IMR-90 (cell line): ENCODE data around the gene RALGPS2. TPM values are rescaled to one million over a fixed set of nuclear protein-coding genes. Genes with fewer than 3 reads are reported as not detected.

Experiments
- ATAC-seq: fragments of 200-7000 bp; cut with Tn5 transposase; 2 replicates; pipeline ENCODE4 v1.9.1; 2020; ENCODE audit warnings: low read depth, mild to moderate bottlenecking, moderate library complexity
- BruUV-seq: library from RNA; stranded (reverse); fragments of 400-500 nt; replicated peaks from 2 replicates; lab custom pipeline; 2021; lab: Mats Ljungman, UMichigan
- CTCF ChIA-PET: fragments of 300-600 bp; formaldehyde crosslinking; extraction: SDS; loops from one replicate; lab custom pipeline; 2021; ENCODE audit warnings: antibody characterized with exemption; lab: Yijun Ruan, JAX
- POLR2A ChIA-PET: fragments of 300-600 bp; sonication (Branson Sonifier 250); formaldehyde crosslinking; loops from one replicate; lab custom pipeline; 2022; ENCODE audit warnings: antibody characterized with exemption; ENCODE audit not compliant: unreplicated experiment; lab: Charles Lee
- DNase-seq: peaks from one replicate; pipeline ENCODE4 v3.0.0; 2013
- H2AFZ ChIP-seq: replicated peaks from 2 replicates; pipeline ENCODE3; 2013; ENCODE audit warnings: low read length, mild to moderate bottlenecking; ENCODE audit not compliant: poor library complexity
- H2AK5ac ChIP-seq: 2 replicates; pipeline ENCODE4 v1.6.1; 2013; ENCODE audit warnings: low read depth, low read length, inconsistent platforms
- H2AK9ac ChIP-seq: replicated peaks from 2 replicates; pipeline ENCODE3; 2013; ENCODE audit warnings: mild to moderate bottlenecking, low read depth, low read length, moderate library complexity; ENCODE audit not compliant: poor library complexity
- H2BK120ac ChIP-seq: 2 replicates; pipeline ENCODE4 v1.6.1; 2013; ENCODE audit warnings: low read depth, low read length, inconsistent platforms
- H2BK15ac ChIP-seq: 3 replicates; pipeline ENCODE4 v1.6.1; 2013; ENCODE audit warnings: low read depth, low read length, inconsistent platforms
- H2BK20ac ChIP-seq: 2 replicates; pipeline ENCODE4 v1.6.1; 2013; ENCODE audit warnings: low read depth, mild to moderate bottlenecking, inconsistent platforms, low read length, moderate library complexity
- H2BK5ac ChIP-seq: 2 replicates; pipeline ENCODE4 v1.6.1; 2013; ENCODE audit warnings: mild to moderate bottlenecking, low read depth, low read length, inconsistent platforms; ENCODE audit not compliant: poor library complexity, severe bottlenecking
- H3K14ac ChIP-seq: replicated peaks from 2 replicates; pipeline ENCODE4 v1.6.1; 2013; ENCODE audit warnings: low read depth, low read length, inconsistent platforms
- H3K18ac ChIP-seq: 2 replicates; pipeline ENCODE4 v1.6.1; 2013; ENCODE audit warnings: low read depth, low read length, control low read depth
- H3K23ac ChIP-seq: 2 replicates; pipeline ENCODE4 v1.6.1; 2013; ENCODE audit warnings: low read depth, low read length, inconsistent platforms
- H3K27ac ChIP-seq: 2 replicates; pipeline ENCODE4 v1.5.1; 2013; ENCODE audit warnings: mild to moderate bottlenecking, control low read depth, low read length; ENCODE audit not compliant: insufficient read depth
- H3K27me3 ChIP-seq: 2 replicates; pipeline ENCODE4 v1.6.1; 2013; ENCODE audit warnings: low read length; ENCODE audit not compliant: control insufficient read depth, insufficient read depth
- H3K36me3 ChIP-seq: 2 replicates; pipeline ENCODE4 v1.6.1; 2013; ENCODE audit warnings: low read length, mixed read lengths; ENCODE audit not compliant: control insufficient read depth, insufficient read depth
- H3K4ac ChIP-seq: 2 replicates; pipeline ENCODE4 v1.6.1; 2013; ENCODE audit warnings: low read depth, low read length, inconsistent platforms
- H3K4me1 ChIP-seq: 2 replicates; pipeline ENCODE4 v1.6.1; 2013; ENCODE audit warnings: low read length, mixed read lengths; ENCODE audit not compliant: control insufficient read depth, insufficient read depth
- H3K4me2 ChIP-seq: 2 replicates; pipeline ENCODE4 v1.6.1; 2013; ENCODE audit warnings: low read depth, mild to moderate bottlenecking, control low read depth, low read length, moderate library complexity
- H3K4me3 ChIP-seq: 2 replicates; pipeline ENCODE4 v1.5.1; 2013; ENCODE audit warnings: low read depth, mild to moderate bottlenecking, control low read depth, low read length, moderate library complexity; ENCODE audit not compliant: insufficient read depth
- H3K56ac ChIP-seq: 2 replicates; pipeline ENCODE4 v1.6.1; 2013; ENCODE audit warnings: low read length, inconsistent platforms; ENCODE audit not compliant: insufficient read depth; ENCODE audit errors: extremely low read depth
- H3K79me1 ChIP-seq, 2 experiments: 2 replicates each; pipeline ENCODE4 v1.6.1; 2013; ENCODE audit warnings: low read length in 2 of 2, inconsistent platforms in 1 of 2, low read depth in 1 of 2
- H3K9ac ChIP-seq: 2 replicates; pipeline ENCODE4 v1.6.1; 2013; ENCODE audit warnings: low read depth, low read length, control low read depth
- H3K9me1 ChIP-seq: 2 replicates; pipeline ENCODE4 v1.6.1; 2013; ENCODE audit warnings: low read length, inconsistent platforms; ENCODE audit not compliant: insufficient read depth
- H3K9me3 ChIP-seq: 2 replicates; pipeline ENCODE4 v1.6.1; 2013; ENCODE audit warnings: low read length; ENCODE audit not compliant: control insufficient read depth, insufficient read depth
- H4K20me1 ChIP-seq: 2 replicates; pipeline ENCODE4 v1.6.1; 2013; ENCODE audit warnings: low read length, inconsistent platforms; ENCODE audit not compliant: insufficient read depth
- H4K5ac ChIP-seq: 2 replicates; pipeline ENCODE4 v1.6.1; 2013; ENCODE audit warnings: mild to moderate bottlenecking, low read depth, low read length, control low read depth
- H4K8ac ChIP-seq, 2 experiments: 2 replicates each; pipeline ENCODE4 v1.6.1; 2013; ENCODE audit warnings: low read depth in 2 of 2, low read length in 2 of 2, control low read depth in 1 of 2, inconsistent platforms in 1 of 2
- H4K91ac ChIP-seq: 2 replicates; pipeline ENCODE4 v1.6.1; 2013; ENCODE audit warnings: low read depth, low read length, inconsistent platforms; ENCODE audit not compliant: insufficient read depth
- BHLHE40 ChIP-seq: fragments of 150-350 bp; IDR thresholded peaks from 2 replicates; pipeline ENCODE4 v1.6.1; 2016; ENCODE audit warnings: mild to moderate bottlenecking, low read depth, low read length
- FOS ChIP-seq: fragments of 150-350 bp; IDR thresholded peaks from 2 replicates; pipeline ENCODE4 v1.6.1; 2016; ENCODE audit warnings: low read depth, low read length
- MAFK ChIP-seq: IDR thresholded peaks from 2 replicates; pipeline ENCODE4 v1.6.1; 2012; ENCODE audit warnings: low read depth, low read length, improper control_type of control experiment
- MAZ ChIP-seq: IDR thresholded peaks from 2 replicates; pipeline ENCODE4 v1.6.1; 2012; ENCODE audit warnings: low read depth, mild to moderate bottlenecking, low read length, improper control_type of control experiment, moderate library complexity, borderline replicate concordance
- NFE2L2 ChIP-seq: fragments of 150-350 bp; IDR thresholded peaks from 2 replicates; pipeline ENCODE4 v1.6.1; 2016; ENCODE audit warnings: low read depth, mild to moderate bottlenecking, low read length
- RAD21 ChIP-seq: IDR thresholded peaks from 2 replicates; pipeline ENCODE4 v1.6.1; 2012; ENCODE audit warnings: low read length, improper control_type of control experiment
- WGBS, 2 experiments: methylation state at CpG; one replicate each; pipeline versions ENCODE4 v1.1.5 to v1.1.7; 2013; ENCODE audit warnings: missing lambda C conversion rate in 2 of 2; ENCODE audit not compliant: insufficient read length in 1 of 2; ENCODE audit errors: extremely low coverage in 2 of 2; 5-methylcytosine and 5-hydroxymethylcytosine counted together
- dilution Hi-C: fragments of 300-500 bp; cut with HindIII; formaldehyde crosslinking; loops from one replicate; pipeline ENCODE4 v1.14.3; 2018; ENCODE audit warnings: low sequenced_read_pairs; ENCODE audit not compliant: unreplicated experiment
- in situ Hi-C: fragments of 300-500 bp; cut with MboI; formaldehyde crosslinking; loops from 3 replicates; pipeline ENCODE4 v1.14.3; 2019; ENCODE audit warnings: low sequenced_read_pairs, inconsistent platforms, mixed read lengths
- intact Hi-C: fragments of 100-400 bp; cut with micrococcal nuclease; formaldehyde crosslinking; loops from 2 replicates; pipeline ENCODE4 v1.10.0; 2022
- polyA plus RNA-seq, 3 experiments: library from polyadenylated mRNA; depleted of rRNA; stranded (reverse); fragments of >200 nt; gene quantifications; 2 replicates each; pipeline ENCODE4 v1.2.3, GENCODE V29; 2012; ENCODE audit warnings: low replicate concordance in 1 of 3
- total RNA-seq: library from RNA; depleted of rRNA; stranded (reverse); fragments of >200 nt; gene quantifications from 2 replicates; pipeline ENCODE4 v1.2.3, GENCODE V29; 2012

RALGPS2 gene
- total and polyA plus RNA-seq, 2 of the 4 experiments (the other 2 are of a cell fraction): 13.8 to 148 TPM

GRCh38 chr1:178927003-178927402 is 202.0 kb downstream of the RALGPS2 start:
- H2BK20ac ChIP-seq: no peak overlapping the region
- no peak overlapping the region for H4K91ac ChIP-seq
- H3K56ac ChIP-seq: no peak overlapping the region
- in situ Hi-C loops (no loop called here), intact Hi-C loops (loop anchor here (1.0 kb wide), 1 partner anchor 8 kb away; no protein-coding TSS in a partner anchor), dilution Hi-C loops (no loop called here)
- H3K4me2 ChIP-seq: no peak overlapping the region
- TF ChIP-seq NFE2L2 (no peak), BHLHE40 (no peak), MAZ (no peak), FOS (no peak), MAFK (no peak), RAD21 (no peak)
- H3K27me3 ChIP-seq: no peaks in the 10 kb centered on the region
- POLR2A ChIA-PET: no interaction called here
- no peak overlapping the region for H2BK5ac ChIP-seq
- H3K4ac ChIP-seq: no peak overlapping the region
- CTCF ChIA-PET: no interaction called here
- no peak overlapping the region for H3K27ac ChIP-seq
- H4K5ac ChIP-seq: no peak overlapping the region
- H3K4me3 ChIP-seq: no peak overlapping the region
- no peaks in the 10 kb centered on the region for H3K9me3 ChIP-seq
- H3K79me1 ChIP-seq: no peaks in the 10 kb centered on the region
- no peak overlapping the region for H3K18ac ChIP-seq
- DNase-seq: no peak
- no peaks in the 10 kb centered on the region for H4K20me1 ChIP-seq
- BruUV-seq: no TSS peak
- H4K8ac ChIP-seq: no peak overlapping the region
- H3K23ac ChIP-seq: no peak overlapping the region
- ATAC-seq: no peak
- H2BK15ac ChIP-seq: no peak overlapping the region
- H3K14ac ChIP-seq: no peak overlapping the region
- H3K9ac ChIP-seq: no peak overlapping the region
- H2AK5ac ChIP-seq: no peak overlapping the region
- WGBS, 2 experiments: 100% methylated on average over 2 of the region's 4 CpGs; no CpG with 5 or more reads in 1 of the 2 experiments
- peaks cover 3% of the 10 kb centered on the region; the same call in 1 of the 2 replicates for H3K4me1 ChIP-seq
- H3K9me1 ChIP-seq: no peaks in the 10 kb centered on the region
- H2BK120ac ChIP-seq: no peak overlapping the region
- no peak overlapping the region for H2AK9ac ChIP-seq
- H3K36me3 ChIP-seq: 0 out of 2 replicates have a peak, but pooled peaks cover 1% of the 10 kb centered on the region
- H2AFZ ChIP-seq: no peak overlapping the region
